ENCODE measurements around the gene BZW1.
A peak's percentile ranks its signal among the peaks of the same experiment; 100 is the strongest.

The BZW1 gene

DNA sequence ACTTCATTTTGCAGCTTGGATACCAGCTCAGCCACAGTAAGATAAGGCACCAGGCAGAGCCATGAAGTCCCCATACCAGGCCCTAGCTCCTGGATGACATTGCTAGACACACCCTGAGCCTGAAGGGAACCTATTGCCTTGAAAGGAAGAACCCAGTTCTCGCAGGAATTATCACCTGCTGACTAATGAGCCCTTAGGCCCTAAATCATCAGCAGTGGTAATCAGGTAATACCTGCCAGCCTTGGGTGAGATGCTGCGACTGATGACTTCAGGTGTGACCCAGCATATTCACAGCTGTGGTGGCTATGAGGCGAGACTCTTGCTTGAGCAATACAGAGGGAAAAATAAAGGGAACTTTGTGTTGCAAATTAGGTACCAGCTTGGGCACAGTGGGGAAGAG, 27.8 kb downstream of the BZW1 start:
- DNase-seq (ENCODE audit: low spot score), result no peak

DNA sequence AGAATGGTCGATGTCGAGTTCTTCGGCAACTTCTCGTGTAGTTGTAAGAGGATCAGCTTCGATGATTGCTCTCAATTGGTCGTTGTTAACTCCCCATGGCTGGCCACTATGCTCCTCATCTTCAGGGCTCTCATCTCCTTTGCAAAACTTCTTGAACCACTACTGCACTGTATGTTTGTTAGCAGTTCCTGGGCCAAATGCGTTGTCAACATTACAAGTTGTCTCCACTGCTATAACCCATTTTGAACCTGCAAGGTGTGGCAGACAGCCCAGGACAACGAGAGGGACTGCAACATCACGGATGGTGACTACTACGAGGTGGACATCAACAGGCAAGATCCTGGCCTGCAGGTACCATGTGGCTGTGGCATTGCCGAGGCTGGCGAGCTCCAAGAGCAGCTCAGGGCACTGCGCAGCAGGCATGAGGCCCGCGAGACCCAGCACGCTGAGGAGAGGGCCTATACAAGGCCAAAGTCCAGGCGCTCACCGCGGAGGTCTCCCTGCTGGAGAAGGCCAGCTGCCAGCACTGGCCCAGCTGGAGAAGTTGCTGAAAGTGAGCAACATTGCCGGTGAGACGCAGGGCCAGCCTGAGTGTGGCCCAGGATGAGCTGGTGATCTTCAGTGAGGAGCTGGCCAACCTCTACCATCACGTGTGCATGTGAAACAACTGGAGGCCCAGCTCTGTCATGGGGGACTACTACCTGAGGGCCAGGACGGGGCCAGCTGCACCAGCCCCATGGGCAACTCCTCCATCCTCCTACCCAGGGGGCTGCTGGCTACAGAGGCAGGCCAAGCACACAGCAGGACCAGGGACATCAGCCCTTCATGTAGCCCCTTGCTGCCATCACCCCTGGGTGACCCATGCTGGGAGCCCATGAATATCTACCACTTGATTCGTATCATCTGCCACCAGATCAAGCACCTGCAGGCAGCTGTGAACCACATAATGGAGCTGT, 32.6 kb downstream of the BZW1 start:
- DNase-seq (ENCODE audit: low spot score), result no peak

DNA sequence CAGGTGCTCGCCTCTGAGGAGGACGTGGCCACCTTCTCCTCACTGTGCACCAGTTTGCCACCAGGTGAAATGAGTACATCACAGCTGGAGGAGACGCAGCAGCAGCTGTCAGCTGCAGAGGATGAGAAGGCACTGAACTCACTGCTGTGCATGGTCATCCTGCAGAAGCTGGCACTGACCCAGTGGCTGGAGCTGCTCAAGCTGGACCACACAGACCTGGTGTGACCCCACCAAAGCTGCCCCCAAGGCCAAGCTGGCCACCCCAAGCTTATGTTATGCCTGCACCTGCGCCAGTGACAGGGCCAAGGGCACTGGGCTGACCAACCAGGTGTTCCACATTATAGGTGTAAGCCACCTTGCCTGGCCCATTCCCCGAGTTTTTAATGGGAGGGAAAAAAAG, 33.5 kb downstream of the BZW1 start:
- DNase-seq (ENCODE audit: low spot score), result no peak

DNA sequence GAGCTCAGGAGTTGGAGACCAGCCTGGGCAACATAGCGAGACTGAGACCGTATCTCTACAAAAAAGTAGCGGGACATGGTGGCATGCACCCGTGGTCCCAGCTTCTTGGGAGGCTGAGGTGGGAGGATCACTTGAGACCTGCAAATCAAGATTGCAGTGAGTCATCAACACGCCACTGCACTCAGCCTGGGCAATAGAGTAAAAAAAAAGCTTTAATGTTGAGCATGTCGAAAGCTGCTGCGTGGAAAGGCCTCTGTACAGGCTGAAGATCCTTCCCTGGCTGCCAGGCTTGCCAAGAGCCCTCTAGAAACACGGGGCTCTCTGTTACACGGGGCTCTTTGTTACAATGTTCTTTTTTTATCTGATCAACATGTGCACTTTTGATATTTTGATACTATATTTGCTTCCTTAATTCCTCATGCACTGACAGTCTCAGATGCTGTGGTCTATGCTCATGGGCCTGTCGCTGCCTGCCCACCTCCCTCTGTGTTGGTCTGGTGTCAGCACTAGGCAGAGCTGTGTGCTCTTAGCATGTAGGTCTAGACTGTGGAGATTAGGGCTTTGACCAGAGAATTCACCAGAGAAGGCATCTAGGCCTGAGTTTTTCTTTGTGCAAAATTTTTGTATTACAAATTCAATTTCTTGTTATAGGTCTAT, 34.1 kb downstream of the BZW1 start:
- no peak for DNase-seq (ENCODE audit: low spot score)

DNA sequence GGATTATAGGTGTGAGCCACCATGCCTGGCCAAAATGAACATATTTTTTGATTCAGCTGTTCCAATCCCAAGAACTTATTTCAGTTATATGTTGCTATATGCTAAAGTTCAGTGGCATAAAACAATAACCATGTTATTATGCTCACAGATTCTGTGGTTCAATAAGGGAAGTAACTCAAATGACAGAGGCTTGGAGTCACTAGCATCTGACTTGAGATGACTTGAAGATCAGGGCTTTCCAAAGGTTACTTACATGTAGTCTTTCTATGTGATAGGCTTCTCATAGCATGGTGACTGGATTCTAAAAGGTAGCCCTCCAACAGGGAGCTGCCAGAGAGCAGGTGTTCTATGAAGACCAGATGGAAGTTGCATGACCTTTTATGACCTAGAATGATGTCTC, 35.6 kb downstream of the BZW1 start:
- no peak for DNase-seq (ENCODE audit: low spot score)

DNA sequence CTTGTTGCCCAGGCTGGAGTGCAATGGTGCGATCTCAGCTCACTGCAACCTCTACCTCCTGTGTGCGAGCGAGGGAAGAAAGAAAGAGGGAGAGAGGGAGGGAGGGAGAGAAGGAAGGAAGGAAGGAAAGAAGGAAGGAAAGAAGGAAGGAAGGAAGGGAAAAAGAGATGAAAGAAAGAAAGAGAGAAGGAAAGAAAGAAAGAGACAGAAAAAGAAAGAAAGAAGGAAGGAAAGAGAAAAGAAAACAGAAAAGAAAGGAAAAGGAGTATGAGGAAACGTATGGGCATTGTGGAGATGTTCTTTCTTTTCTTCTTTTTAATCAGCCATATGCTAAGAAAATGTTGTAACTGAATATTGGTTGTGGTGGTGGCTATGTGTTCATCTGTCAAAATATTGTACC, 36.2 kb downstream of the BZW1 start:
- no peak for DNase-seq (ENCODE audit: low spot score)

DNA sequence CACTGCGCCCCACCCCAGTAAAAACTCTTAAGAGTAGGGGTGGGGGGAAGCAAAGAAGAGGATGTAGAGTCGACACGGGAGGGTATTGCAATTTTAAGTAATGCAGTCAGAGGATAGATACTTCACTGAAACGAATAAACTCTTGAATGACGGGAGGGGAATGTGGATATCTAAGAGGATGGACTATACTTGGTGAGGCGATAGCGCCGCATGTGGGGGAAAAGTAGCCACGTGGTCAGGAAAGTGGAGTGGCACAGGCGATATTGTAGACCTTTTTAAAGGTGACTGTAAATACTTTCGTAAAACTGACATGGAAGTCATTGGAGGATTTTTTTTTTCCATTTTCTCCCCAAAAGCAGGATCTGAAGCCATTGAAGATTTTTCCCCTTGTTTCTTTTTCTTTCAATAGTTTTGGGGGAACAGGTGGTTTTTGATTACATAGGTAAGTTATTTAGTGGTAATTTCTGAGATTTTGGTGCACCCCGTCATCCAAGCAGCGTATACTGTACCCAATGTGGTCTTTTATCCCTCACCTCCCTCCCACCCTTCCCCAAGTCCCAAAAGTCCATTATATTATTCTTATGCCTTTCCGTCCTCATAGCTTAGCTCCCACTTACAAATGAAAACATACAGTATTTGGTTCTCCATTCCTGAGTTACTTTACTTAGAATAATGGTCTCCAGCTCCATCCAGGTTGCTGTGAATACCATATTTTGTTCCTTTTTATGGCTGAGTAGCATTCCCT, 39.0 kb downstream of the BZW1 start:
- no peak for DNase-seq (ENCODE audit: low spot score)

DNA sequence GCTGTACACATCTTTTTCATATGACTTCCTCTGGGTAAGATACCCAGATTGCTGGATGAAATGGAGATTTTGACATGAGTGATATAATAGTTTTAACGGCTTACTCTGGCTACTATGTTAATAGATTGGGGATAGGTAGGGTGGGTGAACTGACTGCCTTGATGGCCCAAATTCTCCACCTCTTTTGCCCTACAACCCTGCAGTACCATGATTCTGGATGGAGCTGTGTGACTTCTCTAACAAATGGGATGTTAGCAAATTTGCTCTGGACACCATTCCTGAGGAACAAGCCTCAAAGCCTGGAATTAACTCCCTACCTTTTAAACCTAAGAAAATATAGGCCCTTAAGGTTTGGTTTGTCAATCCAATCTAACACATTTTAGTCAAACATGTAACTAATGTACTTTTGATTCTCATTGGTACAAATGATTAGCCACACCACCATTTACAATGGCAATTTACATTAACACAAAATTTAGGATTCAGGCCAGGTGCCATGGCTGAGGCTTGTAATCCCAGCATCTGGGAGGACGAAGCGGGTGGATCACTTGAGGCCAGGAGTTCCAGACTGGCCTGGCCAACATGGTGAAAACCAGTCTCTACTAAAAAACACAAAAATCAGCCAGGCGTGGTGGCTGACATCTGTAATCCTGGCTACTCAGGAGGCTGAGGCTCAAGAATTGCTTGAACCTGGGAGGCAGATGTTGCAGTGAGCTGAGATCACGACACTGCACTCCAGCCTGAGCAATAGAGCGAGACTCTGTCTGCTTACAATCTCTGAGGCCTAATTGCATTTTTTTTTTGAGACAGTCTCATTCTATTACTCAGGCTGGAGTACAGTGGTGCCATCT, 39.9 kb downstream of the BZW1 start:
- DNase-seq (ENCODE audit: low spot score), result no peak

DNA sequence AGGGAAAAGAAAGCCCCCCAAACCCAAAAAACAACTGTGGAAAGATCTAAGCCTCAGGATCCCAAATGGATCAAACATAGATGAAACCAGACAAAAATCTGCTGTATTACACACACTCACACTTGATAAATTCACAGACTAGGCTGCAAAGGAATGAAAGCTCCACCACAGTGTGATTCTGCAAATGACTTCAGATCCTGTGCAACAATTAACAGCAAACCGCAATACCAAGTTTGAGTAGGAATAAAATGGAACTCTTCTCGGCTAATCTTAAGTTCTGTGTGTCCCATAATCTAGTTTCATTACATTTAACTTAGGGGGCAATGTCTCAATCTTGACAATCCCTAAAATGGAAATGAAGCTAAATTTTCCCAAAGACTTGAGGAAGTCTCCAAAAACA, 40.9 kb downstream of the BZW1 start:
- no peak for DNase-seq (ENCODE audit: low spot score)

DNA sequence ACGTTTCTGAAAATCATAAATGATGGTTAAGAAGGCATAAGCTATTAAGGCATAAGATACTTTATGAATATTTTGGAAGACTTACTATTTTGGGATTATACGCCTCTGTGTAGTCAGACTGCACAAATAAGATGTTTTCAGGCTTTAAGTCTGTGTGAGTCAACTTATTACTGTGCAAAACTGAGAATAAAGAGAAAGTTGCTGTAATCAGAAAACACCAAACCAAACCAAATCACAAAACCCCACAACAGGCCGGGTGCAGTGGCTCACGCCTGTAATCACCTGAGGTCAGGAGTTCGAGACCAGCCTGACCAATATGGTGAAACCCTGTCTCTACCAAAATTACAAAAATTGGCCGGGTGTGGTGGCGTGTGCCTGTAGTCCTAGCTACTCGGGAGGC, 45.1 kb downstream of the BZW1 start:
- DNase-seq (ENCODE audit: low spot score), result no peak

DNA sequence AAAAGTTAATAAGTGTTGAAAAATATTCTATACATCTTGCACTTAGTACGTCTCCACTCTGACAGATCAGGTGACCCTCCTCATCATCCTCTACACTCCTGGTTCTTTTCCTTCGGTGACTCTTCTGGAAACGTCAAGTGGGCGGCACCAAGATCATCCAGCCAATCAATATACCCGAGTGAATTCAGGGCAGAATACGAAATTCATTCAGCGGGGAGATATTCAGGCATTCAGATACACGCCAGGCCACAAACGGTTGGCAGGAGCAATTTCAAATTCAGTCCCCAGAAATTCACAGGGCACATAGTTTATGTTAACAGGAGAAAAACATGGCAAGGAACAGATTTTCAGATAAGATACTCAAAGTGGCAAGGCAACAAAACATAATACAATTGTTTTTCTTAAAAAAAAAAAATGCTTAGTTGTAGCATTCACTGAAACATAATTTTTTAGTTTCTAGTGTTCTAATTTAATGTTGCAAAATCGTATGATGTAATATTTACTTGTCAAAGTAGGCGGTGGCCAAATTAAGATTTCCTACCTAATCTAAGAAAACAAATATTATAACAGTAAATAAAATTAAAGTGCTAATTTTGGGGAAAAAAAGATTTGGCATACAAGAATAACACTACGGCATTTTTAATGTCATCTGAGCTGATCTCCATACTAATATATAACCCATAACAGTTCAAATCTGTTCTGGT, 48.5 kb downstream of the BZW1 start:
- no peak for DNase-seq (ENCODE audit: low spot score)

DNA sequence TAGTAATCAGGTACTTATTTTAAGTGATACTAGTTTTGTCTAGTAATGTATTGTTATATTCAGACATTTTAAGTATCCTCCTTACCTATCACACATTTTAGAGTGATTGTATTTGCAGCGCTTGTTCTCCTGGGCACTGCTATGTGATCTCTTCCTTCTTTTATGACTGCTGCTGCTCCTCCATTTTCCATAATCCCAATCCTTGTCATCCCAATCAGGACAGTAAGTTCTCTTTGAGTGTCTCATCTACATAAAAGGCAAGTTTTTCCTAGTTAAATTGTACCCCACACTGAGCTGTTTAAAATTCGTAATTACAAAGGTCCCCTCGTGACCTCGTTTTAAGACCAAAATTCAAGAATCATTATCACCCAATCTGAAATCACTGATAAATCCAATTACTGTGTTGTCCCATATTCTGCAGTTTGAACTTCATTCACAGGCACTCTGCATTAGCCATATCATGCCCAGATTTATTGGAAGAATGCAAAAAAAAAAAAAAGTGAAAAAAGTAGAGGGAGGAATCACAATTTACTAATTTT, 50.0 kb downstream of the BZW1 start:
- DNase-seq (ENCODE audit: low spot score), result no peak

DNA sequence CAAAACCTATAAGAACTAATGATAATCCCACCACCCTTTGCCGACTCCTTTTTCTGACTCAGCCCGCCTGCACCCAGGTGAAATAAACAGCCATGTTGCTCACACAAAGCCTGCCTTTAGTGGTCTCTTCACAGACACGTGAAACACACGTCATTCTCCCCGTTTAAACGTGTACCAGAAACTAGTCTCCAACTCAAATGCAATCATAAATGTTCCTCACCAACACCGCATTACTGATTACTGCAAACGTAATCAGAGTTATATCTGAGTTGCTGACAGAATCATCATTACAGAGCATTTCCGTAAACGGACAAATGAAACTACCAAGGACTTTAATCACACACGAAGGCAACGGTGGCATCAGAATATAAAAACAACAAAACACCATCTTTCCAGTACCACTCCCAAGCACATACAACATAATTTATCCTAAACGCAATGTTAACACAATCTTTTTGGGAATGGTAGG, 50.9 kb downstream of the BZW1 start:
- peak; percentile 47 for DNase-seq (ENCODE audit: low spot score)

DNA sequence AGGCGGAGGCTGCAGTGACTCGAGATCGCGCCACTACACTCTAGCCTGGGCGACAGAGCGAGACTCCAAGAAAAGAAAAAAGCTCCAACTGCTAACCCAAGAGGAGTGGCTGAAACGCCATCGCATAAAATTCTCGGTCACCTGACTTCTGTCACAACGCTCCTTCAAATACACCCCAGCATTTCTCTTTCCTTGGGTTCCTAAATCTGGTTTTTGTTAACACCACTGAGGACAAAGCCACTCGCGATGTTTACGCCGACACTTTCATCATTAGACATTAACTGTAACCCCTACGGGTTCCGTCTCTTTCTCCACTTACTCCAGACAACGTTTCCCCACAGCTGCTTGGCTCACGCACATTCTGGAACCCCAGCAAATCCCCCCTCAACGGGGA, 52.1 kb downstream of the BZW1 start:
- DNase-seq (ENCODE audit: low spot score), result no peak

DNA sequence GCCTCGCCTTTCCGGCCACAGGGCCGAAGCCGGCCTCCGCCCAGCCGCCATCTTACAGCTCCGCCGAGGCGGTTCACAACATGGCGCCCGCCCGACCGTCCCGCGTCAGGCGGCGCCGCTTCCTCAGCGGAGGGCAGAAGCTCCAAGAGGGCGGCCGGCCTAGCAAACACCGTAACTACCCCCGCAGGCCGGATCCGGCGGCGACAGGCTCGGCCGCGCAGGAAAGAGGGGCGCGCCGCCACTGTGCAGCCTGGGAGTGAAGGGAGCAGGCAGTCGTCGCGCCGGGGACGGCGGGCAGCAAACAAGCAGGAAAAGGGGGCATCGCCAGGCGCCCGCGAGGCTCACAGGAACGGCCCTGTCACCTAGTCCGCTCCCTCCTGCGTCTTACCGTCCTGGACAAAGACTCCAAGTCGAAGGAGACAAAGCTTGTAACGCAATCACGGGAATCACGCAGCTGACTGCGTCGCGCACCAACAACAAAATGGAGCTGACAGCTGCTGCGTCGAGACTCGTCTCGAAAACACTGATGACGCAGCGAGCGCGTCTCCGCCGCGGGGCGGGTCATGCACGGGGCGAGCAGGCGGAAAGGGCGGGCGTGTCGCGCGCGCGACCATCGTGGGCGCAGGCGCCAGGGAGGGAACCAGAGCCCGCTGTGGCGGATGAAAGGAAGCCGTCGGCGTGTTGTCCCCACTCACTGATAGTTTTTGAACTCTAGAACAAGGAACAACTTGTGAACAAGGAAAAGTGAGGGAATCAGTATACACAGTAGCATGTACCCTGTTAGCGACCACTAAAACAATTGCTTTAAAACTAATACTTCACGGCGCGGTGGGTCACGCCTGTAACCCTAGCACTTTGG, 52.7 kb downstream of the BZW1 start, which contains the start of gene CLK1:
Gene CLK1 (minus strand): TSS at position 483 of the 859 bp plus-strand sequence. CDS start 2,796 bp downstream, outside the sequence.
- peak; percentile 92 for DNase-seq (ENCODE audit: low spot score)

DNA sequence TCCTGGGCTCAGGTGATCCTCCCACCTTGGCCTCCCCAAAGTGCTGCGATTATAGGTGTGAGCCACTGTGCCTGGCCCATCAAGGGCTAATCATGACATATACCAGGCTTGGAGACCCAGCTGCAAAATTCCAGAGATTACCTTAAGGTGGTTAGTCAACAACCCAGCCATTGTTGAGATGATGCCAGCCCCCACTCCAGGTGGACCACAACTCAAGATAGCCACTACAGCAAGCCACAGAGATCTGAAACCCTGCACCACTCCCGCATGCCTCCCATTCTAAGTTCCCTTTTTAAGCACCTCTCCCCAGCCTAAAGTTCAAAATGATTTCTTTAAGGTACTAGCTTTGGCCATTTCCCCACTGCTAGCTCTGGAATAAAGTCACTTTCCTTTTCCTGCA, 57.3 kb downstream of the BZW1 start:
- DNase-seq (ENCODE audit: low spot score), result no peak

DNA sequence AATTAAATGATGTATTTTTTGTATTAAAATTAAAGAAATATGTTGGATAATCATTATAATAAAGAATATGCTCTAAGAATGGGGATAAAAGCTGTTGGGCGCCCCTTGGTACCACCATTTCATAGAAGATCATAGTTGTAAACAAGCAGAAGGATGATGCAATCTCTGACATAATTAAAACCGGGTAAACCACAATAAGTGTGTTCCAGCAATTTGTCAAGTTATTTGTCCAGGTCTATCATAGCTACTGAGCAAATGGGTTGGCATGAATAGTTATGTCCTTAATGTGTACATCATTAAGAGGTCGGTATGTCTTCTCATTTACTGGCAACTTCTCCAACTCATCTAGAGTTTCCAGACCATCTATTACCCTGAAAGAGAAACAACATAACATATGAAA, 59.4 kb downstream of the BZW1 start:
- no peak for DNase-seq (ENCODE audit: low spot score)

DNA sequence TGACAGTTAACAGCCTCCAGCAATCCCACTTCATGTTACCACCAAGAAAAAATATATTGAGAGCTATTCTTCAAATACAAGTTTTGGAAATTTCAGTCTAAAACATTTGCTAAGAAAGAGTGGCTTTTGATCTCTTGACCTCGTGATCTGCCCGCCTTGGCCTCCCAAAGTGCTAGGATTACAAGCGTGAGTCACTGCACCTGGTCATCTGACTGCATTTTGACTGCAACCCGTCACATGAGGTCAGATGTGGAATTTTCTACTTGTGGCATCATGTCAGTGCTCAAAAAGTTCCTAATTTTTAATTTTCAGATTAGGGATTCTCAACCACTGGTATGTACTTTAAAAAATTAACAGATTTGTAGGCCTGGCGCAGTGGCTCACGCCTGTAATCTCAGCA, 61.9 kb downstream of the BZW1 start:
- no peak for DNase-seq (ENCODE audit: low spot score)

All from cerebellar cortex (tissue), 1 donor.